CD8-positive, alpha-beta memory T cell (primary cell): ENCODE measurements around the gene TPM3. TPM values are rescaled to one million over a fixed set of nuclear protein-coding genes. Genes with fewer than 3 reads are reported as not detected.
"Not testable (repeated sequence)": the region's sequence is repeated elsewhere in the genome, so short reads cannot be mapped to it uniquely, and the experiment has no call there.

Source experiments
- CTCF ChIA-PET: fragments of 350-600 bp; sonication (Branson Sonifier 250); formaldehyde crosslinking; loops from one replicate; lab custom pipeline; 2021; ENCODE audit warnings: antibody characterized with exemption; lab: Charles Lee
- POLR2A ChIA-PET: fragments of 350-600 bp; sonication (Branson Sonifier 250); formaldehyde crosslinking; loops from one replicate; lab custom pipeline; 2021; ENCODE audit warnings: antibody characterized with exemption; lab: Charles Lee
- DNase-seq, 5 donors: peaks; one replicate each; pipeline versions ENCODE4 v3.0.0 to v3.0.0-alpha.2; 2020 to 2022; ENCODE audit warnings: mixed read lengths in 1 of 5
- H3K27ac ChIP-seq: one replicate; pipeline ENCODE4 v1.7.0; 2013; ENCODE audit warnings: low read depth, mild to moderate bottlenecking, low read length, moderate library complexity
- H3K27me3 ChIP-seq: 2 replicates; pipeline ENCODE4 v1.7.0; 2013; ENCODE audit warnings: low read length, mild to moderate bottlenecking; ENCODE audit not compliant: insufficient read depth, poor library complexity, severe bottlenecking
- H3K36me3 ChIP-seq: 2 replicates; pipeline ENCODE4 v1.7.0; 2013; ENCODE audit warnings: mild to moderate bottlenecking, low read length, moderate library complexity; ENCODE audit not compliant: insufficient read depth
- H3K4me1 ChIP-seq: 2 replicates; pipeline ENCODE4 v1.7.0; 2013; ENCODE audit warnings: mild to moderate bottlenecking, low read length, moderate library complexity; ENCODE audit not compliant: insufficient read depth
- H3K4me3 ChIP-seq: 2 replicates; pipeline ENCODE4 v1.7.0; 2013; ENCODE audit warnings: mild to moderate bottlenecking, low read length
- H3K9me3 ChIP-seq: 2 replicates; pipeline ENCODE4 v1.7.0; 2013; ENCODE audit warnings: mild to moderate bottlenecking, low read length
- H3K27ac Mint-ChIP-seq, 8 donors: one replicate each; pipeline ENCODE4 v1.8.0; 2020 to 2021; ENCODE audit warnings: mixed read lengths in 8 of 8, mild to moderate bottlenecking in 6 of 8, inconsistent platforms in 3 of 8, moderate library complexity in 3 of 8
- H3K27me3 Mint-ChIP-seq, 2 donors: one replicate each; pipeline ENCODE4 v1.8.0; 2020 to 2021; ENCODE audit warnings: mixed read lengths in 2 of 2, mild to moderate bottlenecking in 1 of 2, moderate library complexity in 1 of 2
- H3K36me3 Mint-ChIP-seq, 3 donors: one replicate each; pipeline ENCODE4 v1.8.0; 2020 to 2021; ENCODE audit warnings: mixed read lengths in 3 of 3, inconsistent platforms in 1 of 3, mild to moderate bottlenecking in 1 of 3
- H3K4me1 Mint-ChIP-seq, 3 donors: one replicate each; pipeline ENCODE4 v1.8.0; 2020 to 2021; ENCODE audit warnings: mixed read lengths in 3 of 3, inconsistent platforms in 1 of 3, mild to moderate bottlenecking in 1 of 3
- H3K4me3 Mint-ChIP-seq, 7 donors: one replicate each; pipeline ENCODE4 v1.8.0; 2020 to 2021; ENCODE audit warnings: mixed read lengths in 7 of 7, mild to moderate bottlenecking in 6 of 7, moderate library complexity in 4 of 7, inconsistent platforms in 2 of 7
- H3K9me3 Mint-ChIP-seq, 5 donors: one replicate each; pipeline ENCODE4 v1.8.0; 2020 to 2022; ENCODE audit warnings: mixed read lengths in 5 of 5, mild to moderate bottlenecking in 3 of 5, moderate library complexity in 2 of 5, inconsistent platforms in 1 of 5
- polyA plus RNA-seq: library from polyadenylated mRNA; unstranded; fragments of 300-500 nt; fragmentation: Illumina TruSeq; gene quantifications from one replicate; pipeline ENCODE4 v1.2.3, GENCODE V29; 2021
- total RNA-seq, 2 experiments: library from RNA; stranded (reverse); gene quantifications; one replicate each; pipeline ENCODE4 v1.2.3, GENCODE V29; 2021

Gene TPM3
- total RNA-seq (100 to 1,000 TPM; 802 to 863 TPM), polyA plus RNA-seq (948 TPM)

- H3K27me3 ChIP-seq, result no peaks in the 10 kb centered on the region
- ChIA-PET POLR2A (no interaction called here), CTCF (no interaction called here)
- H3K4me1 Mint-ChIP-seq, result no peaks in the 10 kb centered on the region
- H3K36me3 Mint-ChIP-seq, result no peaks in the 10 kb centered on the region
- H3K27me3 Mint-ChIP-seq, result peaks cover 14 to 31% of the 10 kb centered on the region in 2 donors
- no peak within 1 kb of the TSS for H3K4me3 ChIP-seq
- no peak within 1 kb of the TSS for H3K27ac ChIP-seq
- no peaks in the 10 kb centered on the region for H3K9me3 ChIP-seq
- H3K4me1 ChIP-seq, result no peaks in the 10 kb centered on the region
- no peaks in the 10 kb centered on the region for H3K9me3 Mint-ChIP-seq
- no peaks in the 10 kb centered on the region for H3K36me3 ChIP-seq
- H3K4me3 Mint-ChIP-seq, result no peak within 1 kb of the TSS
- peak within 1 kb of the TSS in 2 of 8 donors; percentile 62 to 80 for H3K27ac Mint-ChIP-seq
- DNase-seq, result no peak
Measured at GRCh38 chr1:154191990-154192461, at the start of gene TPM3. Gene TPM3, minus strand, starts transcription at chr1:154192100. Its CDS starts 82 bp downstream, at chr1:154192018.

GRCh38 chr1:154240294-154240833 lies 48.5 kb upstream of the TPM3 start:
- H3K4me3 ChIP-seq, result no peak overlapping the region
- peaks cover 7 to 92% (median 34%) of the 10 kb centered on the region in 3 donors for H3K36me3 Mint-ChIP-seq
- no peaks in the 10 kb centered on the region for H3K9me3 ChIP-seq
- no peaks in the 10 kb centered on the region for H3K27me3 ChIP-seq
- POLR2A ChIA-PET, result interaction anchor here (0.6 kb wide), 1 partner anchor 22 kb away, joined by 8 read pairs; no protein-coding TSS in a partner anchor
- H3K4me1 ChIP-seq, result peaks cover 11% of the 10 kb centered on the region
- H3K9me3 Mint-ChIP-seq, result no peaks in the 10 kb centered on the region
- no peak for DNase-seq
- H3K27me3 Mint-ChIP-seq, result no peaks in the 10 kb centered on the region
- H3K27ac ChIP-seq, result no peak overlapping the region
- no peak overlapping the region for H3K4me3 Mint-ChIP-seq
- CTCF ChIA-PET, result interaction anchor here (0.7 kb wide), 1 partner anchor 10 kb away, joined by 3 read pairs; no protein-coding TSS in a partner anchor
- peaks cover 72% of the 10 kb centered on the region for H3K36me3 ChIP-seq
- peak overlapping the region; percentile 2 to 87 (median 35) for H3K27ac Mint-ChIP-seq
- peaks cover 27 to 54% (median 51%) of the 10 kb centered on the region in 3 donors for H3K4me1 Mint-ChIP-seq

GRCh38 chr1:154239491-154239890 lies 47.6 kb upstream of the TPM3 start:
- Histone ChIP-seq H3K36me3 (peaks cover 72% of the 10 kb centered on the region), H3K27ac (no peak overlapping the region), H3K4me3 (no peak overlapping the region), H3K4me1 (peaks cover 11% of the 10 kb centered on the region), H3K27me3 (no peaks in the 10 kb centered on the region), H3K9me3 (no peaks in the 10 kb centered on the region)
- no peaks in the 10 kb centered on the region for H3K27me3 Mint-ChIP-seq
- ChIA-PET POLR2A (no interaction called here), CTCF (no interaction called here)
- no peak overlapping the region for H3K4me3 Mint-ChIP-seq
- peak overlapping the region in 6 of 8 donors; percentile 3 to 64 (median 52) for H3K27ac Mint-ChIP-seq
- peaks cover 29 to 54% (median 51%) of the 10 kb centered on the region in 3 donors for H3K4me1 Mint-ChIP-seq
- peaks cover 7 to 91% (median 35%) of the 10 kb centered on the region in 3 donors for H3K36me3 Mint-ChIP-seq
- no peak for DNase-seq
- no peaks in the 10 kb centered on the region for H3K9me3 Mint-ChIP-seq

GRCh38 chr1:154237880-154238506 lies 46.1 kb upstream of the TPM3 start:
- H3K4me3 Mint-ChIP-seq, result no peak overlapping the region
- H3K27me3 Mint-ChIP-seq, result no peaks in the 10 kb centered on the region
- peak overlapping the region in 2 of 8 donors; percentile 48 to 74 for H3K27ac Mint-ChIP-seq
- no peaks in the 10 kb centered on the region for H3K9me3 ChIP-seq
- no peak for DNase-seq
- H3K27me3 ChIP-seq, result no peaks in the 10 kb centered on the region
- H3K36me3 ChIP-seq, result peaks cover 58% of the 10 kb centered on the region
- peaks cover 11% of the 10 kb centered on the region for H3K4me1 ChIP-seq
- H3K4me1 Mint-ChIP-seq, result peaks cover 29 to 54% (median 51%) of the 10 kb centered on the region in 3 donors
- no peak overlapping the region for H3K4me3 ChIP-seq
- peaks cover 3 to 89% (median 37%) of the 10 kb centered on the region in 3 donors for H3K36me3 Mint-ChIP-seq
- H3K27ac ChIP-seq, result no peak overlapping the region
- ChIA-PET POLR2A (no interaction called here), CTCF (no interaction called here)
- H3K9me3 Mint-ChIP-seq, result no peaks in the 10 kb centered on the region

GRCh38 chr1:154237435-154237834 lies 45.5 kb upstream of the TPM3 start:
- POLR2A ChIA-PET, result no interaction called here
- no peak overlapping the region for H3K27ac ChIP-seq
- no peak overlapping the region for H3K27ac Mint-ChIP-seq

GRCh38 chr1:154236855-154237254 lies 45.0 kb upstream of the TPM3 start:
- peaks cover 3 to 87% (median 34%) of the 10 kb centered on the region in 3 donors for H3K36me3 Mint-ChIP-seq
- H3K36me3 ChIP-seq, result peaks cover 50% of the 10 kb centered on the region

More at GRCh38 chr1:154237435-154237834, 45.5 kb upstream of the TPM3 start:
- Mint-ChIP-seq H3K9me3 (no peaks in the 10 kb centered on the region), H3K36me3 (peaks cover 3 to 87% (median 37%) of the 10 kb centered on the region in 3 donors), H3K4me1 (peaks cover 29 to 53% (median 47%) of the 10 kb centered on the region in 3 donors), H3K4me3 (no peak overlapping the region), H3K27me3 (no peaks in the 10 kb centered on the region)
- DNase-seq, result no peak
- Histone ChIP-seq H3K4me3 (no peak overlapping the region), H3K27me3 (no peaks in the 10 kb centered on the region), H3K9me3 (no peaks in the 10 kb centered on the region), H3K4me1 (peaks cover 11% of the 10 kb centered on the region), H3K36me3 (peaks cover 53% of the 10 kb centered on the region)
- CTCF ChIA-PET, result no interaction called here

GRCh38 chr1:154233127-154233526 lies 41.2 kb upstream of the TPM3 start:
- H3K9me3 ChIP-seq, H3K4me3 ChIP-seq, POLR2A ChIA-PET, DNase-seq, H3K27ac ChIP-seq, H3K4me1 ChIP-seq, H3K27me3 Mint-ChIP-seq, H3K4me3 Mint-ChIP-seq, H3K27me3 ChIP-seq, H3K9me3 Mint-ChIP-seq, CTCF ChIA-PET: not testable (repeated sequence)
- H3K36me3 ChIP-seq, result peaks cover 67% of the 10 kb centered on the region
- Mint-ChIP-seq H3K27ac (peak overlapping the region in 1 of 8 donors; percentile 57), H3K4me1 (peaks cover 13 to 29% (median 19%) of the 10 kb centered on the region in 3 donors), H3K36me3 (peaks cover 0 to 90% (median 29%) of the 10 kb centered on the region in 3 donors)

More at GRCh38 chr1:154236855-154237254, 45.0 kb upstream of the TPM3 start:
- no peak for DNase-seq
- ChIA-PET CTCF (no interaction called here), POLR2A (no interaction called here)
- no peak overlapping the region for H3K27ac ChIP-seq
- Mint-ChIP-seq H3K9me3 (no peaks in the 10 kb centered on the region), H3K4me3 (no peak overlapping the region), H3K4me1 (peaks cover 24 to 47% (median 41%) of the 10 kb centered on the region in 3 donors), H3K27ac (peak overlapping the region in 2 of 8 donors; percentile 42 to 64), H3K27me3 (no peaks in the 10 kb centered on the region)
- no peak overlapping the region for H3K4me3 ChIP-seq
- no peaks in the 10 kb centered on the region for H3K9me3 ChIP-seq
- H3K27me3 ChIP-seq, result no peaks in the 10 kb centered on the region
- H3K4me1 ChIP-seq, result peaks cover 6% of the 10 kb centered on the region

- ChIA-PET POLR2A (interaction anchor here (0.6 kb wide), 1 partner anchor 65 kb away, joined by 3 read pairs; no protein-coding TSS in a partner anchor), CTCF (interaction anchor here (0.8 kb wide), 1 partner anchor 10 kb away, joined by 3 read pairs; no protein-coding TSS in a partner anchor)
- H3K4me1 ChIP-seq, H3K27me3 ChIP-seq, DNase-seq, H3K27me3 Mint-ChIP-seq, H3K9me3 Mint-ChIP-seq, H3K27ac Mint-ChIP-seq, H3K4me3 ChIP-seq, H3K4me3 Mint-ChIP-seq, H3K9me3 ChIP-seq, H3K27ac ChIP-seq: not testable (repeated sequence)
- H3K36me3 Mint-ChIP-seq, result peaks cover 0 to 88% (median 26%) of the 10 kb centered on the region in 3 donors
- H3K36me3 ChIP-seq, result peaks cover 69% of the 10 kb centered on the region
- peaks cover 10 to 27% (median 14%) of the 10 kb centered on the region in 3 donors for H3K4me1 Mint-ChIP-seq
Measured at GRCh38 chr1:154231112-154231511, 39.2 kb upstream of the TPM3 start.
